IMR-90 (cell line): ENCODE measurements around the gene SOWAHC.
"Not testable (repeated sequence)": the region's sequence is repeated elsewhere in the genome, so short reads cannot be mapped to it uniquely, and the experiment has no call there.

Experiments
- BHLHE40 ChIP-seq: fragments of 150-350 bp; IDR thresholded peaks from 2 replicates; pipeline ENCODE4 v1.6.1; 2016; ENCODE audit warnings: mild to moderate bottlenecking, low read depth, low read length
- CEBPB ChIP-seq: IDR thresholded peaks from 2 replicates; pipeline ENCODE4 v1.6.1; 2012; ENCODE audit warnings: low read depth, low read length, improper control_type of control experiment
- CTCF ChIP-seq: conservative IDR thresholded peaks from 2 replicates; pipeline ENCODE4 v1.5.1; 2012; ENCODE audit warnings: mild to moderate bottlenecking, low read depth, low read length, improper control_type of control experiment
- ELK1 ChIP-seq: fragments of 150-350 bp; IDR thresholded peaks from 2 replicates; pipeline ENCODE4 v1.6.1; 2016; ENCODE audit warnings: low read depth, mild to moderate bottlenecking, low read length, moderate library complexity, borderline replicate concordance
- POLR2A ChIP-seq: IDR thresholded peaks from 2 replicates; pipeline ENCODE4 v1.6.1; 2012; ENCODE audit warnings: mild to moderate bottlenecking, low read depth, low read length
- RAD21 ChIP-seq: IDR thresholded peaks from 2 replicates; pipeline ENCODE4 v1.6.1; 2012; ENCODE audit warnings: low read length, improper control_type of control experiment
- RCOR1 ChIP-seq: IDR thresholded peaks from 2 replicates; pipeline ENCODE4 v1.6.1; 2012; ENCODE audit warnings: mild to moderate bottlenecking, low read length, improper control_type of control experiment; ENCODE audit not compliant: insufficient replicate concordance
- RFX5 ChIP-seq: IDR thresholded peaks from 2 replicates; pipeline ENCODE4 v1.8.0; 2012; ENCODE audit warnings: low read depth, mild to moderate bottlenecking, low read length, moderate library complexity
- SMC3 ChIP-seq: fragments of 150-350 bp; IDR thresholded peaks from 2 replicates; pipeline ENCODE4 v1.6.1; 2016; ENCODE audit warnings: low read depth, mild to moderate bottlenecking, antibody characterized with exemption, low read length, moderate library complexity
- USF2 ChIP-seq: fragments of 150-350 bp; IDR thresholded peaks from 2 replicates; pipeline ENCODE4 v1.6.1; 2017; ENCODE audit warnings: mild to moderate bottlenecking, antibody characterized with exemption, low read length, low read depth

- TF ChIP-seq RFX5, CEBPB, CTCF, RCOR1, SMC3, RAD21, POLR2A, ELK1, BHLHE40, USF2: not testable (repeated sequence)
Observed at GRCh38 chr2:109640000-109640399, 25.8 kb downstream of the SOWAHC start.
